Neuronal stem cell (in vitro differentiated cells): ENCODE measurements around the gene PDZRN3.
A peak's percentile ranks its signal among the peaks of the same experiment; 100 is the strongest.

ENCODE experiments used
- DNase-seq: peaks from one replicate; pipeline ENCODE4 v3.0.0-alpha.2; 2013; ENCODE audit warnings: low spot score
- H2AFZ ChIP-seq: one replicate; pipeline ENCODE4 v1.6.1; 2013; ENCODE audit warnings: mild to moderate bottlenecking, low read length, inconsistent platforms
- H2AK5ac ChIP-seq: 2 replicates; pipeline ENCODE4 v1.6.1; 2013; ENCODE audit warnings: low read depth, mild to moderate bottlenecking, inconsistent platforms, low read length, moderate library complexity, mixed read lengths
- H2BK120ac ChIP-seq: 2 replicates; pipeline ENCODE4 v1.6.1; 2013; ENCODE audit warnings: low read depth, mild to moderate bottlenecking, inconsistent platforms, low read length, moderate library complexity, mixed read lengths
- H2BK12ac ChIP-seq: one replicate; pipeline ENCODE4 v1.6.1; 2013; ENCODE audit warnings: low read length, inconsistent platforms
- H2BK15ac ChIP-seq: 2 replicates; pipeline ENCODE4 v1.6.1; 2013; ENCODE audit warnings: mild to moderate bottlenecking, low read length, inconsistent platforms, mixed read lengths
- H2BK5ac ChIP-seq: one replicate; pipeline ENCODE4 v1.6.1; 2013; ENCODE audit warnings: inconsistent platforms, mild to moderate bottlenecking, low read length, moderate library complexity
- H3K14ac ChIP-seq: one replicate; pipeline ENCODE4 v1.6.1; 2013; ENCODE audit warnings: low read length, inconsistent platforms
- H3K18ac ChIP-seq: 2 replicates; pipeline ENCODE4 v1.6.1; 2013; ENCODE audit warnings: low read length, inconsistent platforms
- H3K23ac ChIP-seq: 2 replicates; pipeline ENCODE4 v1.6.1; 2013; ENCODE audit warnings: low read depth, mild to moderate bottlenecking, mixed read lengths, low read length, inconsistent platforms; ENCODE audit not compliant: poor library complexity
- H3K27ac ChIP-seq: replicated peaks from 3 replicates; pipeline ENCODE4 v1.5.1; 2013; ENCODE audit warnings: low read length, inconsistent platforms
- H3K27me3 ChIP-seq, 3 experiments: 2 replicates each; pipeline ENCODE4 v1.6.1; 2013; ENCODE audit warnings: low read length in 3 of 3, mild to moderate bottlenecking in 2 of 3, inconsistent platforms in 1 of 3, low read depth in 1 of 3, mixed read lengths in 1 of 3, moderate library complexity in 1 of 3; ENCODE audit not compliant: control insufficient read depth in 3 of 3, insufficient read depth in 3 of 3
- H3K36me3 ChIP-seq, 2 donors: replicated peaks in 1 of 2; 2 replicates each; pipeline ENCODE4 v1.6.1; 2013; ENCODE audit warnings: low read length in 2 of 2; ENCODE audit not compliant: control insufficient read depth in 2 of 2, insufficient read depth in 2 of 2
- H3K4ac ChIP-seq: 2 replicates; pipeline ENCODE4 v1.6.1; 2013; ENCODE audit warnings: inconsistent platforms, mild to moderate bottlenecking, low read length, moderate library complexity
- H3K4me1 ChIP-seq, 2 donors: 1 replicate in 1 of 2; 2 replicates in 1 of 2; pipeline ENCODE4 v1.6.1; 2013; ENCODE audit warnings: low read length in 2 of 2, low read depth in 1 of 2; ENCODE audit not compliant: control insufficient read depth in 2 of 2, insufficient read depth in 1 of 2
- H3K4me2 ChIP-seq: one replicate; pipeline ENCODE4 v1.6.1; 2013; ENCODE audit warnings: mild to moderate bottlenecking, low read length, inconsistent platforms; ENCODE audit not compliant: insufficient read depth, poor library complexity, severe bottlenecking
- H3K4me3 ChIP-seq, 2 donors: 2 replicates each; pipeline ENCODE4 v1.5.1; 2013; ENCODE audit warnings: low read length in 2 of 2, mild to moderate bottlenecking in 2 of 2, inconsistent platforms in 1 of 2, moderate library complexity in 1 of 2
- H3K79me1 ChIP-seq: one replicate; pipeline ENCODE4 v1.6.1; 2013; ENCODE audit warnings: low read depth, mild to moderate bottlenecking, inconsistent platforms, low read length, moderate library complexity
- H3K9ac ChIP-seq: one replicate; pipeline ENCODE4 v1.6.1; 2013; ENCODE audit warnings: mild to moderate bottlenecking, low read depth, low read length, inconsistent platforms; ENCODE audit not compliant: poor library complexity
- H3K9me3 ChIP-seq, 2 donors: replicated peaks in 1 of 2; 2 replicates each; pipeline versions ENCODE3 to v1.6.1; 2013; ENCODE audit warnings: low read length in 2 of 2, mild to moderate bottlenecking in 2 of 2, inconsistent platforms in 1 of 2, low read depth in 1 of 2, mixed read lengths in 1 of 2, moderate library complexity in 1 of 2; ENCODE audit not compliant: control insufficient read depth in 2 of 2, insufficient read depth in 1 of 2
- H4K8ac ChIP-seq: one replicate; pipeline ENCODE4 v1.6.1; 2013; ENCODE audit warnings: low read depth, mild to moderate bottlenecking, inconsistent platforms, low read length, moderate library complexity
- H4K91ac ChIP-seq: one replicate; pipeline ENCODE4 v1.6.1; 2013; ENCODE audit warnings: low read length, low read depth, mild to moderate bottlenecking, inconsistent platforms; ENCODE audit not compliant: poor library complexity
- WGBS, 2 donors: extraction: QIAGEN DNeasy Blood & Tissue Kit; methylation state at CpG; one replicate each; pipeline ENCODE4 v1.1.7; 2013; ENCODE audit warnings: missing lambda C conversion rate in 2 of 2, mixed read lengths in 1 of 2; ENCODE audit not compliant: insufficient read length in 2 of 2, insufficient replicate concordance in 1 of 2; ENCODE audit errors: extremely low coverage in 2 of 2; 5-methylcytosine and 5-hydroxymethylcytosine counted together

The PDZRN3 gene

GRCh38 chr3:73433079-73433478 lies 191.7 kb downstream of the PDZRN3 start:
- no peak overlapping the region for H2BK120ac ChIP-seq
- no peak overlapping the region for H4K91ac ChIP-seq
- H3K9ac ChIP-seq, result no peak overlapping the region
- peaks cover 6 to 13% of the 10 kb centered on the region in 2 donors for H3K4me1 ChIP-seq
- H2AK5ac ChIP-seq, result no peak overlapping the region
- no peak overlapping the region for H3K4ac ChIP-seq
- H3K36me3 ChIP-seq, result no peaks in the 10 kb centered on the region
- H3K14ac ChIP-seq, result no peak overlapping the region
- no peak overlapping the region for H3K18ac ChIP-seq
- H3K9me3 ChIP-seq, result no peaks in the 10 kb centered on the region
- no peak overlapping the region for H3K27ac ChIP-seq
- no CpG with 5 or more reads among the region's 2 CpGs for WGBS, 2 donors
- no peak for DNase-seq
- H3K4me3 ChIP-seq, result no peak overlapping the region
- H2AFZ ChIP-seq, result no peak overlapping the region
- no peak overlapping the region for H3K23ac ChIP-seq
- no peak overlapping the region for H4K8ac ChIP-seq
- H3K4me2 ChIP-seq, result no peak overlapping the region
- no peak overlapping the region for H2BK5ac ChIP-seq
- H2BK12ac ChIP-seq, result no peak overlapping the region
- H3K79me1 ChIP-seq, result no peaks in the 10 kb centered on the region
- H2BK15ac ChIP-seq, result no peak overlapping the region
- H3K27me3 ChIP-seq, result no peaks in the 10 kb centered on the region

GRCh38 chr3:73432706-73433032 lies 192.1 kb downstream of the PDZRN3 start:
- no peak overlapping the region for H3K4me3 ChIP-seq
- no peak for DNase-seq
- H3K14ac ChIP-seq, result no peak overlapping the region
- H3K9me3 ChIP-seq, result no peaks in the 10 kb centered on the region
- H3K9ac ChIP-seq, result no peak overlapping the region
- no peaks in the 10 kb centered on the region for H3K79me1 ChIP-seq
- H3K23ac ChIP-seq, result no peak overlapping the region
- no peak overlapping the region for H2BK120ac ChIP-seq
- no peak overlapping the region for H2BK12ac ChIP-seq
- H3K4me1 ChIP-seq, result peaks cover 6 to 13% of the 10 kb centered on the region in 2 donors
- no peak overlapping the region for H3K4me2 ChIP-seq
- no peak overlapping the region for H3K27ac ChIP-seq
- H3K18ac ChIP-seq, result no peak overlapping the region
- H3K4ac ChIP-seq, result no peak overlapping the region
- no peaks in the 10 kb centered on the region for H3K27me3 ChIP-seq
- no peaks in the 10 kb centered on the region for H3K36me3 ChIP-seq
- H4K91ac ChIP-seq, result no peak overlapping the region
- H4K8ac ChIP-seq, result no peak overlapping the region
- no peak overlapping the region for H2AFZ ChIP-seq
- H2AK5ac ChIP-seq, result no peak overlapping the region
- no peak overlapping the region for H2BK5ac ChIP-seq
- WGBS, 2 donors, result no CpG with 5 or more reads among the region's 1 CpG
- H2BK15ac ChIP-seq, result no peak overlapping the region

DNA sequence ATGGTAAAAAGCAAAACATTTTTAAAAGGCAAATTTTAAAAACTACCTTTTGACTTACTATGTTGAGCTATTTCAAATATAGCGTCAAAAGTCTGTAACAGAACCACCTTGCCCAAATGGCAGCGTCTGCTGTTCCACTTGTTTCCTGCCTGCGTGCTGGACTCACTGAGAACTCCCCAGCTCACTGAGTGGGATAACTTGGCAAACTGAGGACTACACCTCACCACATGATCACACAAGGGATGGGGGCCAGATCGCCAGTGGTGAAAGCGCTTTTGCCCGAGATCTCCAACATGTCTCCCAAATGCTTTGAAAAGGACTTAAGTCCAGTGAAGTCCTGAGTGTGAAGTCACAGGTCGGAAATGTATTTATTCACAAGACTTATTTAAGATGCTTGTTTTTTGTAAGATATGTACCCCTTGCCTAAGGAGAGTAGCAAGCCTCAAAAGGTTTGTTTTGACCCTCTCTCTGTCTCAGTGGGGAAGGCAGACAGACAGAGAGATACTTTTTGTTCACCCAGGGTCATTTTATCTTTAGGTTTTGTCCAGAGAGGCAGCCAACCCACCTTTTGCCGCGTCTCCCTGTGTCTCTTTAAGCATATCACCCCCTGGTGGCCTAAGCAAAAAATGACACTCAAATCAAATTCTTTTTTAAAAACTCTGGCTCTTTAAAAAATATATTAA lies 192.6 kb downstream of the PDZRN3 start:
- peaks cover 6 to 13% of the 10 kb centered on the region in 2 donors for H3K4me1 ChIP-seq
- H3K27ac ChIP-seq, result no peak overlapping the region
- no peak overlapping the region for H3K4me3 ChIP-seq
- no peak overlapping the region for H2AK5ac ChIP-seq
- H3K79me1 ChIP-seq, result no peaks in the 10 kb centered on the region
- no peak overlapping the region for H4K8ac ChIP-seq
- H2BK5ac ChIP-seq, result no peak overlapping the region
- no peak overlapping the region for H2BK120ac ChIP-seq
- no peak overlapping the region for H3K23ac ChIP-seq
- no peak overlapping the region for H3K9ac ChIP-seq
- H3K9me3 ChIP-seq, result no peaks in the 10 kb centered on the region
- peak overlapping the region; percentile 17 for H2AFZ ChIP-seq
- no peak overlapping the region for H3K4ac ChIP-seq
- no CpG with 5 or more reads among the region's 9 CpGs for WGBS, 2 donors
- no peak overlapping the region for H3K14ac ChIP-seq
- no peaks in the 10 kb centered on the region for H3K27me3 ChIP-seq
- H3K18ac ChIP-seq, result peak overlapping the region; percentile 24
- peak; percentile 38 for DNase-seq
- H2BK15ac ChIP-seq, result no peak overlapping the region
- no peak overlapping the region for H4K91ac ChIP-seq
- no peaks in the 10 kb centered on the region for H3K36me3 ChIP-seq
- no peak overlapping the region for H2BK12ac ChIP-seq
- H3K4me2 ChIP-seq, result no peak overlapping the region

GRCh38 chr3:73431183-73431900 lies 193.4 kb downstream of the PDZRN3 start:
- Histone ChIP-seq H3K9me3 (no peaks in the 10 kb centered on the region), H2AFZ (no peak overlapping the region), H3K4me2 (no peak overlapping the region), H3K79me1 (no peaks in the 10 kb centered on the region), H3K4me3 (no peak overlapping the region), H3K4ac (no peak overlapping the region), H3K27ac (no peak overlapping the region), H2BK5ac (no peak overlapping the region), H3K23ac (no peak overlapping the region), H3K36me3 (no peaks in the 10 kb centered on the region), H4K8ac (no peak overlapping the region), H2BK12ac (no peak overlapping the region), H3K4me1 (peaks cover 6 to 13% of the 10 kb centered on the region in 2 donors), H2AK5ac (no peak overlapping the region), H3K27me3 (no peaks in the 10 kb centered on the region), H2BK120ac (no peak overlapping the region), H3K9ac (no peak overlapping the region), H4K91ac (no peak overlapping the region), H2BK15ac (no peak overlapping the region), H3K18ac (no peak overlapping the region), H3K14ac (no peak overlapping the region)
- no peak for DNase-seq
- WGBS, 2 donors, result no CpG with 5 or more reads among the region's 6 CpGs
